DND-41 (cell line): ENCODE data around the gene REEP1.

Experiments used
- ATAC-seq: fragments of 200-7000 bp; cut with Tn5 transposase; 3 replicates; pipeline ENCODE4 v1.9.1; 2021; ENCODE audit warnings: low read depth; ENCODE audit not compliant: insufficient read depth
- DNase-seq: peaks from one replicate; pipeline ENCODE4 v3.0.0-alpha.2; 2020
- H2AFZ ChIP-seq: 2 replicates; pipeline ENCODE4 v1.6.0; 2012; ENCODE audit warnings: low read depth, low read length
- H3K27ac ChIP-seq: 2 replicates; pipeline ENCODE4 v1.5.1; 2012; ENCODE audit warnings: low read length, inconsistent platforms
- H3K27me3 ChIP-seq: fragments of 200-600 bp; sonication (generic); 2 replicates; pipeline ENCODE4 v1.6.0; 2012; ENCODE audit warnings: low read length, mild to moderate bottlenecking, inconsistent platforms; ENCODE audit not compliant: insufficient read depth, poor library complexity
- H3K36me3 ChIP-seq: 2 replicates; pipeline ENCODE4 v1.5.1; 2012; ENCODE audit warnings: low read length, inconsistent platforms; ENCODE audit not compliant: insufficient read depth
- H3K4me1 ChIP-seq: 2 replicates; pipeline ENCODE4 v1.5.1; 2012; ENCODE audit warnings: mild to moderate bottlenecking, low read length; ENCODE audit not compliant: insufficient read depth
- H3K4me2 ChIP-seq: 2 replicates; pipeline ENCODE4 v1.6.0; 2012; ENCODE audit warnings: mild to moderate bottlenecking, moderate library complexity, low read length, inconsistent platforms; ENCODE audit not compliant: insufficient read depth
- H3K4me3 ChIP-seq, 2 experiments: fragments of 200-600 bp in 1 of 2; shearing (Covaris generic) in 1 of 2; 2 replicates each; pipeline ENCODE4 v1.5.1; 2012 to 2016; ENCODE audit warnings: inconsistent platforms in 2 of 2, low read length in 2 of 2, mild to moderate bottlenecking in 2 of 2, low read depth in 1 of 2, moderate library complexity in 1 of 2
- H3K79me2 ChIP-seq: 2 replicates; pipeline ENCODE4 v1.6.0; 2012; ENCODE audit warnings: low read length, inconsistent platforms; ENCODE audit not compliant: insufficient read depth
- H3K9ac ChIP-seq: 2 replicates; pipeline ENCODE4 v1.6.0; 2012; ENCODE audit warnings: low read depth, mild to moderate bottlenecking, inconsistent platforms, low read length, moderate library complexity
- H3K9me3 ChIP-seq: 2 replicates; pipeline ENCODE4 v1.5.1; 2012; ENCODE audit warnings: low read length, moderate library complexity, mild to moderate bottlenecking, inconsistent platforms; ENCODE audit not compliant: insufficient read depth, severe bottlenecking
- H4K20me1 ChIP-seq: 2 replicates; pipeline ENCODE4 v1.6.0; 2012; ENCODE audit warnings: low read length; ENCODE audit not compliant: insufficient read depth
- CTCF ChIP-seq: IDR thresholded peaks from 2 replicates; pipeline ENCODE4 v1.5.1; 2012; ENCODE audit warnings: borderline replicate concordance, low read length, moderate library complexity, mild to moderate bottlenecking; ENCODE audit not compliant: poor library complexity, severe bottlenecking; ENCODE audit errors: extremely low read depth
- EZH2 ChIP-seq: IDR thresholded peaks from 3 replicates; pipeline ENCODE4 v1.6.1; 2012; ENCODE audit warnings: borderline replicate concordance, low read depth, mild to moderate bottlenecking, moderate library complexity, low read length, inconsistent platforms; ENCODE audit not compliant: severe bottlenecking

REEP1 gene

DNA sequence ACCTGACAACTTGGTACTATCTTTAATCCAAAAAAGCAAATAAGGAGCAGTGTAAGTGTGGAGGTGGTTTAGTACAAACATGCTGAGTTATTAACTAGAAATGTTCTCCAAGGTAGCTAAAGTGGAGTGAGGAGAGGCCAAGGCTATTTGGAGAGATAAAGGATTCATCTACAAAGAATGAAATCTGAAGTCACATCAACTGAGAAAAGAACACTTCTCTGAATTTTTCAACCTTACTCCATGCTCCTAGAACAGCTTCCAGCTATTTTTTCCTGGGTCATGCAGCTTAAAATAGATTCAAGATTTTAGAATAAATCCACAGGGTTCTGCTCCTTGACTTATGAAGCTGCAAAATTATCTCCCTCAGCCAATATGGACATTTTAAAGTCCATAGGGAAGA, 160.8 kb downstream of the REEP1 start:
- Histone ChIP-seq H2AFZ (no peak overlapping the region), H4K20me1 (peaks cover 30% of the 10 kb centered on the region), H3K9me3 (no peaks in the 10 kb centered on the region), H3K27ac (no peak overlapping the region), H3K4me2 (no peak overlapping the region), H3K27me3 (no peaks in the 10 kb centered on the region), H3K4me1 (no peaks in the 10 kb centered on the region), H3K79me2 (peaks cover 72% of the 10 kb centered on the region), H3K36me3 (peaks cover 88% of the 10 kb centered on the region), H3K9ac (no peak overlapping the region), H3K4me3 (no peak overlapping the region)
- no peak for ATAC-seq
- no peak for DNase-seq
- no peak for TF ChIP-seq CTCF
- TF ChIP-seq EZH2, result no peak

GRCh38 chr2:86175828-86176227, 161.6 kb downstream of the REEP1 start:
- peaks cover 91% of the 10 kb centered on the region for H3K36me3 ChIP-seq
- no peak overlapping the region for H3K4me3 ChIP-seq
- no peak for TF ChIP-seq CTCF
- no peak for TF ChIP-seq EZH2
- H3K4me1 ChIP-seq, result no peaks in the 10 kb centered on the region
- no peak overlapping the region for H2AFZ ChIP-seq
- ATAC-seq (no peak), DNase-seq (no peak)
- no peak overlapping the region for H3K27ac ChIP-seq
- no peak overlapping the region for H3K4me2 ChIP-seq
- no peaks in the 10 kb centered on the region for H3K27me3 ChIP-seq
- peaks cover 65% of the 10 kb centered on the region for H3K79me2 ChIP-seq
- peaks cover 25% of the 10 kb centered on the region for H4K20me1 ChIP-seq
- H3K9me3 ChIP-seq, result no peaks in the 10 kb centered on the region
- H3K9ac ChIP-seq, result no peak overlapping the region

DNA sequence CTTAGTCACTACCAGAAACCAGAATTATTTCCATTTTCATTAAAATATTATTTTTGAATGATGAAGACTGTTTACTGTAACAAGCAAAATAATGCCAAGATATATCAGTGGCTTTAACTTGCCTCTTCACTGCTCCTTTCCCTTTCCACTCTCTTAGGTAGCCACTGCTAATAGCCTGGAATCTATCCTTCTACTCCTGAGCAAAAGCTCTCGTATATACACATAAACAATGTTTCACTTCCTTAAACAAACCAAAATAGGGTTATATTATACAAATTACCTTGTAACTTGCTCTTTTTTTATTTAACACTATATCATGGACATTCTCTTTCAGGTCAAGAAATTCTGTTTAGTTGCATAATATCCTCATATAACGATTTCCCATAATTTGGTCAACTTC, 163.0 kb downstream of the REEP1 start:
- no peak overlapping the region for H3K4me2 ChIP-seq
- no peaks in the 10 kb centered on the region for H3K9me3 ChIP-seq
- no peak for ATAC-seq
- H3K79me2 ChIP-seq, result peaks cover 56% of the 10 kb centered on the region
- no peak for TF ChIP-seq CTCF
- TF ChIP-seq EZH2, result no peak
- H3K27me3 ChIP-seq, result no peaks in the 10 kb centered on the region
- no peak overlapping the region for H3K9ac ChIP-seq
- peaks cover 21% of the 10 kb centered on the region for H4K20me1 ChIP-seq
- peaks cover 96% of the 10 kb centered on the region for H3K36me3 ChIP-seq
- no peak for DNase-seq
- no peak overlapping the region for H2AFZ ChIP-seq
- no peak overlapping the region for H3K27ac ChIP-seq
- H3K4me3 ChIP-seq, result no peak overlapping the region
- no peaks in the 10 kb centered on the region for H3K4me1 ChIP-seq

DNA sequence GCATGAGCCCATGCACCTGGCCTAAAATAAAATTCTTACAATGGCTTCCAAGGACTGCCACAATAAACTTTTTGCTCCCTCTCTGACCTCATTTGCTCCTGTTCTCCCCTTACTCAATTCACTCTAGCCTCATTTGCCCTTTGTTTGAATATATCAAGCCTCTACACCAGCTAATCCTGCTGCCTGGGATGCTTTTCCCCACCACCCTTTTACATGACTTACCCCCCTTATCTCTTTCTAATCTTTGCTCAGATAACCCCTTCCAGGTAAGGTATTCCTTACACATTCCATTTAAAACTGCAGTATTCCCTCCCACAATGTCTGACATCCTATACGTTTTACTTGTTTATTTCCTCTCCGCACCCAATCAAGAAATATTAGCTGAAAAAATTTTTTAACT, 164.8 kb downstream of the REEP1 start:
- Histone ChIP-seq H3K27me3 (no peaks in the 10 kb centered on the region), H3K4me3 (no peak overlapping the region), H3K9ac (no peak overlapping the region), H3K27ac (no peak overlapping the region), H3K79me2 (peaks cover 42% of the 10 kb centered on the region), H3K36me3 (peaks cover 97% of the 10 kb centered on the region), H3K4me1 (no peaks in the 10 kb centered on the region), H3K4me2 (no peak overlapping the region), H2AFZ (no peak overlapping the region), H3K9me3 (no peaks in the 10 kb centered on the region), H4K20me1 (peaks cover 19% of the 10 kb centered on the region)
- ATAC-seq (no peak), DNase-seq (no peak)
- TF ChIP-seq CTCF (no peak), EZH2 (no peak)
